Loucy (cell line): ENCODE data around the gene VAV3.

ENCODE experiments used
- H2AFZ ChIP-seq: fragments of 200-600 bp; sonication (generic); 2 replicates; pipeline ENCODE4 v1.6.0; 2016; ENCODE audit warnings: antibody characterized with exemption, mild to moderate bottlenecking, low read length, moderate library complexity
- H3F3A ChIP-seq: fragments of 200-600 bp; 2 replicates; pipeline ENCODE4 v1.6.0; 2016; ENCODE audit warnings: antibody characterized with exemption, low read depth, mild to moderate bottlenecking
- H3K27me3 ChIP-seq: fragments of 200-600 bp; sonication (generic); 2 replicates; pipeline ENCODE4 v1.6.1; 2014; ENCODE audit warnings: low read length, mild to moderate bottlenecking; ENCODE audit not compliant: insufficient read depth, poor library complexity, severe bottlenecking
- H3K36me3 ChIP-seq: fragments of 200-600 bp; sonication (generic); 2 replicates; pipeline ENCODE4 v1.6.1; 2016; ENCODE audit warnings: low read length; ENCODE audit not compliant: insufficient read depth
- H3K4me1 ChIP-seq: fragments of 200-600 bp; sonication (generic); 2 replicates; pipeline ENCODE4 v1.5.1; 2014; ENCODE audit warnings: low read length, mild to moderate bottlenecking; ENCODE audit not compliant: insufficient read depth, poor library complexity, severe bottlenecking
- H3K4me2 ChIP-seq: fragments of 200-600 bp; sonication (generic); 2 replicates; pipeline ENCODE4 v1.6.0; 2014; ENCODE audit warnings: antibody characterized with exemption, low read length, low read depth, mild to moderate bottlenecking; ENCODE audit not compliant: poor library complexity, severe bottlenecking
- H3K4me3 ChIP-seq: fragments of 200-600 bp; sonication (generic); 2 replicates; pipeline ENCODE4 v1.5.1; 2014; ENCODE audit warnings: low read length, mild to moderate bottlenecking, mixed read lengths; ENCODE audit not compliant: poor library complexity, severe bottlenecking
- H3K79me2 ChIP-seq: fragments of 200-600 bp; sonication (generic); 2 replicates; pipeline ENCODE4 v1.6.1; 2014; ENCODE audit warnings: low read length; ENCODE audit not compliant: insufficient read depth
- H3K9ac ChIP-seq: fragments of 200-600 bp; sonication (generic); 2 replicates; pipeline ENCODE4 v1.6.0; 2014; ENCODE audit warnings: mild to moderate bottlenecking, low read depth, low read length, moderate library complexity; ENCODE audit not compliant: poor library complexity, severe bottlenecking
- H3K9me2 ChIP-seq: fragments of 200-600 bp; sonication (generic); replicated peaks from 2 replicates; pipeline ENCODE4 v1.6.1; 2016; ENCODE audit warnings: low read depth, low read length, mixed read lengths
- H3K9me3 ChIP-seq: fragments of 200-600 bp; sonication (generic); 2 replicates; pipeline ENCODE4 v1.6.1; 2014; ENCODE audit warnings: mild to moderate bottlenecking, antibody characterized with exemption, low read length, low read depth; ENCODE audit not compliant: insufficient read depth
- H4K20me1 ChIP-seq: fragments of 200-600 bp; sonication (generic); 2 replicates; pipeline ENCODE4 v1.6.0; 2014; ENCODE audit warnings: antibody characterized with exemption, low read length, mild to moderate bottlenecking; ENCODE audit not compliant: insufficient read depth, poor library complexity, severe bottlenecking
- EZH2phosphoT487 ChIP-seq: fragments of 200-600 bp; IDR thresholded peaks from 2 replicates; pipeline ENCODE4 v1.6.1; 2018; ENCODE audit warnings: antibody characterized with exemption, mild to moderate bottlenecking, moderate library complexity, borderline replicate concordance
- TF ChIP-seq, protein P1 (sequence below): fragments of 200-600 bp; sonication (generic); conservative IDR thresholded peaks from 2 replicates; pipeline ENCODE4 v1.5.1; 2014; ENCODE audit warnings: mild to moderate bottlenecking, antibody characterized with exemption, low read length

The VAV3 gene

GRCh38 chr1:107835151-107835670, 129.8 kb downstream of the VAV3 start:
- Histone ChIP-seq H3K9ac (peak overlapping the region; percentile 27), H3K4me3 (no peak overlapping the region), H3K4me1 (peaks cover 87% of the 10 kb centered on the region), H3K9me2 (no peaks in the 10 kb centered on the region), H3K9me3 (no peaks in the 10 kb centered on the region), H4K20me1 (peaks cover 93% of the 10 kb centered on the region), H3F3A (peaks cover under 1% of the 10 kb centered on the region; the same call in 1 of the 2 replicates), H2AFZ (no peak overlapping the region), H3K36me3 (0 out of 2 replicates have a peak, but pooled peaks cover 5% of the 10 kb centered on the region), H3K4me2 (peak overlapping the region; percentile 8), H3K27me3 (no peaks in the 10 kb centered on the region), H3K79me2 (peaks cover 99% of the 10 kb centered on the region)
- no peak for TF ChIP-seq EZH2phosphoT487
- TF ChIP-seq, protein P1, sequence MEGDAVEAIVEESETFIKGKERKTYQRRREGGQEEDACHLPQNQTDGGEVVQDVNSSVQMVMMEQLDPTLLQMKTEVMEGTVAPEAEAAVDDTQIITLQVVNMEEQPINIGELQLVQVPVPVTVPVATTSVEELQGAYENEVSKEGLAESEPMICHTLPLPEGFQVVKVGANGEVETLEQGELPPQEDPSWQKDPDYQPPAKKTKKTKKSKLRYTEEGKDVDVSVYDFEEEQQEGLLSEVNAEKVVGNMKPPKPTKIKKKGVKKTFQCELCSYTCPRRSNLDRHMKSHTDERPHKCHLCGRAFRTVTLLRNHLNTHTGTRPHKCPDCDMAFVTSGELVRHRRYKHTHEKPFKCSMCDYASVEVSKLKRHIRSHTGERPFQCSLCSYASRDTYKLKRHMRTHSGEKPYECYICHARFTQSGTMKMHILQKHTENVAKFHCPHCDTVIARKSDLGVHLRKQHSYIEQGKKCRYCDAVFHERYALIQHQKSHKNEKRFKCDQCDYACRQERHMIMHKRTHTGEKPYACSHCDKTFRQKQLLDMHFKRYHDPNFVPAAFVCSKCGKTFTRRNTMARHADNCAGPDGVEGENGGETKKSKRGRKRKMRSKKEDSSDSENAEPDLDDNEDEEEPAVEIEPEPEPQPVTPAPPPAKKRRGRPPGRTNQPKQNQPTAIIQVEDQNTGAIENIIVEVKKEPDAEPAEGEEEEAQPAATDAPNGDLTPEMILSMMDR, result no peak

DNA sequence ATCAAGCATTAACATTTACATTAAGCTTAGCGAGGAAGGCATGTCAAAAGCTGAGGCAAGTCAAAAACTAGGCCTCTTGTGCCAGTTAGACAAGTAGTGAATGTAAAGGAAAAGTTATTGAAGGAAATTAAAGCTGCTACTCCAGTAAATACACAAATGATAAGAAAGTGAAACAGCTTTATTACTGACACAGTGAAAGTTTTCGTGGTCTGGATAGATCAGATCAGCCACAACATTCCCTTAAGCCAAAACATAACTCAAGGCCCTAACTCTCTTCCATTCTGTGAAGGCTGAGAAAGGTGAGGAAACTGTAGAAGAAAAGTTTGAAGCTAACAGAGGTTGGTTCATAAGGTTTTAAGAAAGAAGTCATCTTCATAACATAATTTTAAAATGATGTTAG, 131.9 kb downstream of the VAV3 start:
- H3K9me2 ChIP-seq, result no peaks in the 10 kb centered on the region
- H3K9ac ChIP-seq, result no peak overlapping the region
- H3K4me2 ChIP-seq, result peak overlapping the region; percentile 8
- TF ChIP-seq, protein P1, result no peak
- no peak for TF ChIP-seq EZH2phosphoT487
- H3K79me2 ChIP-seq, result peaks cover 89% of the 10 kb centered on the region
- peaks cover 15% of the 10 kb centered on the region for H3F3A ChIP-seq
- no peak overlapping the region for H3K4me3 ChIP-seq
- no peaks in the 10 kb centered on the region for H3K9me3 ChIP-seq
- no peak overlapping the region for H2AFZ ChIP-seq
- peaks cover 91% of the 10 kb centered on the region for H4K20me1 ChIP-seq
- 0 out of 2 replicates have a peak, but pooled peaks cover 5% of the 10 kb centered on the region for H3K36me3 ChIP-seq
- no peaks in the 10 kb centered on the region for H3K27me3 ChIP-seq
- H3K4me1 ChIP-seq, result peaks cover 87% of the 10 kb centered on the region

GRCh38 chr1:107831921-107832320, 133.1 kb downstream of the VAV3 start:
- Histone ChIP-seq H3K36me3 (no peaks in the 10 kb centered on the region), H3K79me2 (peaks cover 89% of the 10 kb centered on the region), H3K27me3 (no peaks in the 10 kb centered on the region), H3K9me2 (no peaks in the 10 kb centered on the region), H3K4me3 (no peak overlapping the region), H2AFZ (no peak overlapping the region), H4K20me1 (peaks cover 93% of the 10 kb centered on the region), H3K9me3 (no peaks in the 10 kb centered on the region), H3F3A (peaks cover 15% of the 10 kb centered on the region), H3K9ac (no peak overlapping the region), H3K4me2 (no peak overlapping the region), H3K4me1 (peaks cover 93% of the 10 kb centered on the region)
- TF ChIP-seq, protein P1, result no peak
- TF ChIP-seq EZH2phosphoT487, result no peak
